Activated T-helper 1 cell treated with Interleukin-2 at 50 U/mL for 16 hours (primary cell): ENCODE measurements around the gene RABEP2.
A peak's percentile ranks its signal among the peaks of the same experiment; 100 is the strongest.
"Not testable (repeated sequence)": the region's sequence is repeated elsewhere in the genome, so short reads cannot be mapped to it uniquely, and the experiment has no call there.

Experiments
- DNase-seq: peaks from one replicate; pipeline ENCODE4 v3.0.0-alpha.2; 2020; ENCODE audit warnings: low read depth

The RABEP2 gene

GRCh38 chr16:28879261-28879840 lies 45.7 kb downstream of the RABEP2 start:
- no peak for DNase-seq

GRCh38 chr16:28878083-28878926 lies 46.7 kb downstream of the RABEP2 start, which contains the start of gene ATP2A1:
ATP2A1 (plus strand) TSS chr16:28878488; CDS start chr16:28878672, 184 bp downstream.
- DNase-seq, result no peak

GRCh38 chr16:28877655-28878000 lies 47.4 kb downstream of the RABEP2 start:
- no peak for DNase-seq

- no peak for DNase-seq
Measured at GRCh38 chr16:28876973-28877654, 47.9 kb downstream of the RABEP2 start.

GRCh38 chr16:28876019-28876659 lies 48.9 kb downstream of the RABEP2 start:
- no peak for DNase-seq

- DNase-seq, result no peak
Measured at GRCh38 chr16:28875134-28876018, 49.7 kb downstream of the RABEP2 start.

- DNase-seq, result no peak
Measured at GRCh38 chr16:28874406-28874805, 50.6 kb downstream of the RABEP2 start.

- DNase-seq, result peak; percentile 31
Measured at GRCh38 chr16:28873543-28874201, 51.4 kb downstream of the RABEP2 start.

- no peak for DNase-seq
Measured at GRCh38 chr16:28872952-28873351, 52.1 kb downstream of the RABEP2 start.

- no peak for DNase-seq
Measured at GRCh38 chr16:28869201-28869600, 55.8 kb downstream of the RABEP2 start.

- not testable (repeated sequence) for DNase-seq
Measured at GRCh38 chr16:28867646-28868045, 57.4 kb downstream of the RABEP2 start.

GRCh38 chr16:28867241-28867640 lies 57.8 kb downstream of the RABEP2 start:
- DNase-seq, result no peak

- no peak for DNase-seq
Measured at GRCh38 chr16:28866454-28866804, 58.6 kb downstream of the RABEP2 start.

GRCh38 chr16:28865722-28866453 lies 59.1 kb downstream of the RABEP2 start:
- DNase-seq, result no peak

GRCh38 chr16:28865001-28865688 lies 59.9 kb downstream of the RABEP2 start:
- no peak for DNase-seq

GRCh38 chr16:28863929-28864793 lies 60.9 kb downstream of the RABEP2 start:
- DNase-seq, result no peak

- no peak for DNase-seq
Measured at GRCh38 chr16:28859326-28859725, 65.7 kb downstream of the RABEP2 start.

GRCh38 chr16:28858421-28858820 lies 66.6 kb downstream of the RABEP2 start:
- no peak for DNase-seq
